ENCODE data around the gene MRPS22.

GRCh38 chr3:139342054-139342453 is 1.8 kb upstream of the MRPS22 start:
- TF ChIP-seq RAD21 (IDR thresholded peaks at IDR 0.05; ENCODE audit: low read depth) (no peak), EZH2 (IDR thresholded peaks at IDR 0.05) (no peak), CEBPB (IDR thresholded peaks at IDR 0.05; ENCODE audit: low read depth) (no peak)

All from HCT116 (cell line).